ENCODE data around the gene GRB10.

GRB10 gene

GRCh38 chr7:50720295-50720694 lies 62.4 kb downstream of the GRB10 start:
- no peak for TF ChIP-seq CTCF (conservative IDR thresholded peaks at IDR 0.05; ENCODE audit: low read depth, low read length)
- H4K20me1 ChIP-seq (ENCODE audit: insufficient read depth), result no peaks in the 10 kb centered on the region
- no peak overlapping the region for H3K4me3 ChIP-seq (IDR thresholded peaks at IDR 0.05; ENCODE audit: insufficient read depth, low read depth, low read length)
- no peaks in the 10 kb centered on the region for H3K27me3 ChIP-seq (ENCODE audit: insufficient read depth, low read depth)
- H2AFZ ChIP-seq (ENCODE audit: low read depth), result no peak overlapping the region
- H3K4me2 ChIP-seq, result no peak overlapping the region
- H3K9ac ChIP-seq, result no peak overlapping the region
- no peaks in the 10 kb centered on the region for H3K4me1 ChIP-seq (ENCODE audit: low read depth, poor library complexity, severe bottlenecking)
- no peak overlapping the region for H3K27ac ChIP-seq
- H3K36me3 ChIP-seq (ENCODE audit: insufficient read depth), result no peaks in the 10 kb centered on the region
- no peaks in the 10 kb centered on the region; the same call in 1 of the 2 replicates for H3K79me2 ChIP-seq (ENCODE audit: insufficient read depth, low read depth)

- no peak overlapping the region for H3K4me2 ChIP-seq
- H3K27ac ChIP-seq, result no peak overlapping the region
- no peaks in the 10 kb centered on the region; the same call in 1 of the 2 replicates for H3K79me2 ChIP-seq (ENCODE audit: insufficient read depth, low read depth)
- TF ChIP-seq CTCF (conservative IDR thresholded peaks at IDR 0.05; ENCODE audit: low read depth, low read length), result no peak
- H3K4me3 ChIP-seq (IDR thresholded peaks at IDR 0.05; ENCODE audit: insufficient read depth, low read depth, low read length), result no peak overlapping the region
- no peak overlapping the region for H3K9ac ChIP-seq
- no peak overlapping the region for H2AFZ ChIP-seq (ENCODE audit: low read depth)
- H3K4me1 ChIP-seq (ENCODE audit: low read depth, poor library complexity, severe bottlenecking), result no peaks in the 10 kb centered on the region
- no peaks in the 10 kb centered on the region for H3K27me3 ChIP-seq (ENCODE audit: insufficient read depth, low read depth)
- H3K36me3 ChIP-seq (ENCODE audit: insufficient read depth), result no peaks in the 10 kb centered on the region
- H4K20me1 ChIP-seq (ENCODE audit: insufficient read depth), result no peaks in the 10 kb centered on the region
These were observed 63.8 kb downstream of the GRB10 start for GRCh38 chr7:50718876-50719275.

GRCh38 chr7:50718311-50718710 lies 64.4 kb downstream of the GRB10 start:
- H2AFZ ChIP-seq (ENCODE audit: low read depth), result no peak overlapping the region

GRCh38 chr7:50717181-50717580 lies 65.5 kb downstream of the GRB10 start:
- Histone ChIP-seq H3K36me3 (ENCODE audit: insufficient read depth) (no peaks in the 10 kb centered on the region), H3K9ac (no peak overlapping the region), H3K27ac (no peak overlapping the region), H3K4me1 (ENCODE audit: low read depth, poor library complexity, severe bottlenecking) (peaks cover 8% of the 10 kb centered on the region), H3K4me3 (IDR thresholded peaks at IDR 0.05; ENCODE audit: insufficient read depth, low read depth, low read length) (no peak overlapping the region), H3K4me2 (no peak overlapping the region), H3K79me2 (ENCODE audit: insufficient read depth, low read depth) (no peaks in the 10 kb centered on the region; the same call in 1 of the 2 replicates), H3K27me3 (ENCODE audit: insufficient read depth, low read depth) (no peaks in the 10 kb centered on the region), H4K20me1 (ENCODE audit: insufficient read depth) (no peaks in the 10 kb centered on the region), H2AFZ (ENCODE audit: low read depth) (no peak overlapping the region)
- no peak for TF ChIP-seq CTCF (conservative IDR thresholded peaks at IDR 0.05; ENCODE audit: low read depth, low read length)

More at GRCh38 chr7:50718311-50718710, 64.4 kb downstream of the GRB10 start:
- Histone ChIP-seq H4K20me1 (ENCODE audit: insufficient read depth) (no peaks in the 10 kb centered on the region), H3K9ac (no peak overlapping the region), H3K4me3 (IDR thresholded peaks at IDR 0.05; ENCODE audit: insufficient read depth, low read depth, low read length) (no peak overlapping the region), H3K27ac (no peak overlapping the region), H3K27me3 (ENCODE audit: insufficient read depth, low read depth) (no peaks in the 10 kb centered on the region), H3K4me2 (no peak overlapping the region), H3K4me1 (ENCODE audit: low read depth, poor library complexity, severe bottlenecking) (no peaks in the 10 kb centered on the region), H3K36me3 (ENCODE audit: insufficient read depth) (no peaks in the 10 kb centered on the region), H3K79me2 (ENCODE audit: insufficient read depth, low read depth) (no peaks in the 10 kb centered on the region; the same call in 1 of the 2 replicates)
- no peak for TF ChIP-seq CTCF (conservative IDR thresholded peaks at IDR 0.05; ENCODE audit: low read depth, low read length)
